Activated naive CD4-positive, alpha-beta T cell treated with anti-CD3 and anti-CD28 coated beads for 36 hours (primary cell): ENCODE results near the gene ZNF3. TPM values are rescaled to one million over a fixed set of nuclear protein-coding genes. Genes with fewer than 3 reads are reported as not detected.
A peak's percentile ranks its signal among the peaks of the same experiment; 100 is the strongest.

Experiments used
- CTCF ChIA-PET: fragments of 350-600 bp; sonication (Branson Sonifier 250); formaldehyde crosslinking; loops from one replicate; lab custom pipeline; 2021; ENCODE audit warnings: antibody characterized with exemption; lab: Charles Lee
- DNase-seq: peaks from one replicate; pipeline ENCODE4 v3.0.0-alpha.2; 2020
- H3K27ac Mint-ChIP-seq: one replicate; pipeline ENCODE4 v1.8.0; 2021; ENCODE audit warnings: mild to moderate bottlenecking, mixed read lengths
- H3K27me3 Mint-ChIP-seq: one replicate; pipeline ENCODE4 v1.8.0; 2021; ENCODE audit warnings: low read depth, mixed read lengths
- H3K36me3 Mint-ChIP-seq: one replicate; pipeline ENCODE4 v1.8.0; 2021; ENCODE audit warnings: low read depth, mixed read lengths
- H3K4me1 Mint-ChIP-seq: one replicate; pipeline ENCODE4 v1.8.0; 2021; ENCODE audit warnings: low read depth, mixed read lengths
- H3K4me3 Mint-ChIP-seq: one replicate; pipeline ENCODE4 v1.8.0; 2021; ENCODE audit warnings: mild to moderate bottlenecking, moderate library complexity, mixed read lengths
- H3K9me3 Mint-ChIP-seq: one replicate; pipeline ENCODE4 v1.8.0; 2021; ENCODE audit warnings: mixed read lengths
- intact Hi-C: fragments of 100-400 bp; cut with micrococcal nuclease; formaldehyde crosslinking; loops from one replicate; pipeline ENCODE4 v1.15.1; 2023
- total RNA-seq, 2 experiments: library from RNA; stranded (reverse); gene quantifications; one replicate each; pipeline ENCODE4 v1.2.3, GENCODE V29; 2021

Gene ZNF3
- total RNA-seq, 2 experiments from 2014 or later: 13.1 to 14.0 TPM

GRCh38 chr7:100122067-100122466 is 40.5 kb upstream of the ZNF3 start:
- CTCF ChIA-PET: interaction anchor here (2.0 to 2.5 kb wide), 2 partner anchors 9 to 11 kb away, joined by 7 read pairs; no protein-coding TSS in a partner anchor
- H3K27ac Mint-ChIP-seq: no peak overlapping the region
- H3K36me3 Mint-ChIP-seq: peaks cover 13% of the 10 kb centered on the region
- H3K4me1 Mint-ChIP-seq: peaks cover 32% of the 10 kb centered on the region
- intact Hi-C loops: no loop called here
- H3K9me3 Mint-ChIP-seq: no peaks in the 10 kb centered on the region
- H3K4me3 Mint-ChIP-seq: no peak overlapping the region
- no peaks in the 10 kb centered on the region for H3K27me3 Mint-ChIP-seq
- DNase-seq: no peak

- intact Hi-C loops: loop anchor here (1.0 kb wide), 2 partner anchors 28 to 100 kb away; partner anchors contain the start of gene LAMTOR4
- Mint-ChIP-seq H3K4me1 (peaks cover 31% of the 10 kb centered on the region), H3K36me3 (peaks cover 14% of the 10 kb centered on the region), H3K27ac (peak overlapping the region; percentile 95), H3K9me3 (no peaks in the 10 kb centered on the region), H3K4me3 (peak overlapping the region; percentile 93), H3K27me3 (no peaks in the 10 kb centered on the region)
- CTCF ChIA-PET: interaction anchor here (0.6 to 2.5 kb wide), 4 partner anchors 10 to 202 kb away, joined by 3 to 7 read pairs (median 4); no protein-coding TSS in a partner anchor
- no peak for DNase-seq
Observed at GRCh38 chr7:100120733-100121036, 39.2 kb upstream of the ZNF3 start.

- peak; percentile 80 for DNase-seq
- CTCF ChIA-PET: interaction anchor here (1.4 to 2.5 kb wide), 2 partner anchors 10 to 13 kb away, joined by 3 to 7 read pairs; no protein-coding TSS in a partner anchor
- H3K4me3 Mint-ChIP-seq: peak overlapping the region; percentile 93
- H3K27me3 Mint-ChIP-seq: no peaks in the 10 kb centered on the region
- intact Hi-C loops: loop anchor here (1.0 kb wide), 5 partner anchors 7 to 309 kb away; partner anchors contain the start of genes AP4M1, LAMTOR4, MCM7 and MEPCE
- H3K9me3 Mint-ChIP-seq: no peaks in the 10 kb centered on the region
- H3K27ac Mint-ChIP-seq: peak overlapping the region; percentile 95
- H3K36me3 Mint-ChIP-seq: peaks cover 11% of the 10 kb centered on the region
- H3K4me1 Mint-ChIP-seq: peaks cover 26% of the 10 kb centered on the region
Observed at GRCh38 chr7:100119970-100120732, 38.6 kb upstream of the ZNF3 start.

- peak; percentile 96 for DNase-seq
- CTCF ChIA-PET: interaction anchor here (1.4 to 2.5 kb wide), 2 partner anchors 11 to 14 kb away, joined by 3 to 7 read pairs; no protein-coding TSS in a partner anchor
- Mint-ChIP-seq H3K4me3 (peak within 1 kb of the TSS; percentile 93), H3K4me1 (peaks cover 18% of the 10 kb centered on the region), H3K27ac (peak within 1 kb of the TSS; percentile 95), H3K27me3 (no peaks in the 10 kb centered on the region), H3K9me3 (no peaks in the 10 kb centered on the region), H3K36me3 (peaks cover 7% of the 10 kb centered on the region)
- intact Hi-C loops: loop anchor here (1.0 kb wide), 3 partner anchors 8 to 310 kb away; partner anchors contain the start of genes AP4M1, MCM7 and MEPCE
Observed at GRCh38 chr7:100119072-100119969, 37.8 kb upstream of the ZNF3 start, which contains the start of the genes CNPY4 and TAF6. TSS of gene CNPY4 (plus strand) at chr7:100119634. CDS start at chr7:100119745, 111 bp downstream. TSS of gene TAF6 (minus strand) at chr7:100119358. CDS start at chr7:100114209, 5,149 bp downstream.

- intact Hi-C loops: loop anchor here (1.0 kb wide), 3 partner anchors 9 to 311 kb away; partner anchors contain the start of genes AP4M1, MCM7 and MEPCE
- Mint-ChIP-seq H3K27me3 (no peaks in the 10 kb centered on the region), H3K9me3 (no peaks in the 10 kb centered on the region), H3K4me1 (peaks cover 17% of the 10 kb centered on the region), H3K36me3 (peaks cover 6% of the 10 kb centered on the region), H3K27ac (peak overlapping the region; percentile 95), H3K4me3 (peak overlapping the region; percentile 93)
- DNase-seq: no peak
- CTCF ChIA-PET: no interaction called here
Observed at GRCh38 chr7:100118388-100119071, 37.0 kb upstream of the ZNF3 start.

GRCh38 chr7:100115026-100115425 is 33.5 kb upstream of the ZNF3 start:
- H3K4me1 Mint-ChIP-seq: peaks cover 10% of the 10 kb centered on the region
- H3K4me3 Mint-ChIP-seq: no peak overlapping the region
- no peaks in the 10 kb centered on the region for H3K9me3 Mint-ChIP-seq
- H3K36me3 Mint-ChIP-seq: peaks cover 8% of the 10 kb centered on the region
- intact Hi-C loops: no loop called here
- no peaks in the 10 kb centered on the region for H3K27me3 Mint-ChIP-seq
- CTCF ChIA-PET: no interaction called here
- no peak overlapping the region for H3K27ac Mint-ChIP-seq
- DNase-seq: no peak

GRCh38 chr7:100111914-100112313 is 30.4 kb upstream of the ZNF3 start:
- H3K4me1 Mint-ChIP-seq: no peaks in the 10 kb centered on the region
- no peaks in the 10 kb centered on the region for H3K9me3 Mint-ChIP-seq
- CTCF ChIA-PET: interaction anchor here (1.2 kb wide), 1 partner anchor 9 kb away, joined by 3 read pairs; no protein-coding TSS in a partner anchor
- intact Hi-C loops: no loop called here
- H3K4me3 Mint-ChIP-seq: no peak overlapping the region
- DNase-seq: no peak
- peaks cover 12% of the 10 kb centered on the region for H3K36me3 Mint-ChIP-seq
- H3K27ac Mint-ChIP-seq: no peak overlapping the region
- H3K27me3 Mint-ChIP-seq: no peaks in the 10 kb centered on the region

- no peak for DNase-seq
- H3K27ac Mint-ChIP-seq: no peak overlapping the region
- H3K4me3 Mint-ChIP-seq: no peak overlapping the region
- intact Hi-C loops: no loop called here
- CTCF ChIA-PET: interaction anchor here (1.2 kb wide), 1 partner anchor 9 kb away, joined by 3 read pairs; no protein-coding TSS in a partner anchor
- no peaks in the 10 kb centered on the region for H3K9me3 Mint-ChIP-seq
- no peaks in the 10 kb centered on the region for H3K4me1 Mint-ChIP-seq
- peaks cover 10% of the 10 kb centered on the region for H3K36me3 Mint-ChIP-seq
- H3K27me3 Mint-ChIP-seq: no peaks in the 10 kb centered on the region
Observed at GRCh38 chr7:100111156-100111555, 29.6 kb upstream of the ZNF3 start.

- no peak overlapping the region for H3K4me3 Mint-ChIP-seq
- DNase-seq: no peak
- H3K4me1 Mint-ChIP-seq: no peaks in the 10 kb centered on the region
- H3K27me3 Mint-ChIP-seq: no peaks in the 10 kb centered on the region
- H3K36me3 Mint-ChIP-seq: peaks cover 10% of the 10 kb centered on the region
- intact Hi-C loops: no loop called here
- H3K27ac Mint-ChIP-seq: no peak overlapping the region
- no peaks in the 10 kb centered on the region for H3K9me3 Mint-ChIP-seq
- CTCF ChIA-PET: interaction anchor here (0.5 to 0.6 kb wide), 2 partner anchors 22 to 275 kb away, joined by 3 to 5 read pairs; no protein-coding TSS in a partner anchor
Observed at GRCh38 chr7:100109521-100110163, 28.1 kb upstream of the ZNF3 start.

- CTCF ChIA-PET: no interaction called here
- Mint-ChIP-seq H3K9me3 (no peaks in the 10 kb centered on the region), H3K27ac (no peak overlapping the region), H3K4me3 (no peak overlapping the region), H3K4me1 (peaks cover 4% of the 10 kb centered on the region), H3K36me3 (peaks cover 8% of the 10 kb centered on the region), H3K27me3 (no peaks in the 10 kb centered on the region)
- intact Hi-C loops: no loop called here
- DNase-seq: no peak
Observed at GRCh38 chr7:100107890-100108289, 26.4 kb upstream of the ZNF3 start.

GRCh38 chr7:100107125-100107737 is 25.7 kb upstream of the ZNF3 start:
- Mint-ChIP-seq H3K27me3 (no peaks in the 10 kb centered on the region), H3K36me3 (peaks cover 8% of the 10 kb centered on the region), H3K27ac (no peak overlapping the region), H3K4me3 (no peak overlapping the region), H3K9me3 (no peaks in the 10 kb centered on the region), H3K4me1 (peaks cover 10% of the 10 kb centered on the region)
- intact Hi-C loops: no loop called here
- CTCF ChIA-PET: no interaction called here
- no peak for DNase-seq
